Neural progenitor cell (in vitro differentiated cells): ENCODE data around the gene MYO15B. TPM values are rescaled to one million over a fixed set of nuclear protein-coding genes. Genes with fewer than 3 reads are reported as not detected.
A peak's percentile ranks its signal among the peaks of the same experiment; 100 is the strongest.

Experiments used
- DNase-seq: peaks from one replicate; pipeline ENCODE4 v3.0.0-alpha.2; 2016; ENCODE audit warnings: low spot score
- H2AFZ ChIP-seq: fragments of 200-600 bp; sonication (generic); replicated peaks from 2 replicates; pipeline ENCODE4 v1.6.1; 2016; ENCODE audit warnings: antibody characterized with exemption
- H3F3A ChIP-seq: fragments of 200-600 bp; sonication (generic); 2 replicates; pipeline ENCODE4 v1.6.1; 2016; ENCODE audit warnings: antibody characterized with exemption, low read depth
- H3K27ac ChIP-seq: fragments of 200-600 bp; sonication (generic); 2 replicates; pipeline ENCODE4 v1.5.1; 2016; ENCODE audit warnings: mild to moderate bottlenecking
- H3K27me3 ChIP-seq: fragments of 200-600 bp; sonication (generic); 2 replicates; pipeline ENCODE4 v1.6.1; 2016; ENCODE audit warnings: mild to moderate bottlenecking, moderate library complexity
- H3K36me3 ChIP-seq: fragments of 200-600 bp; sonication (generic); 2 replicates; pipeline ENCODE4 v1.5.1; 2016
- H3K4me1 ChIP-seq: fragments of 200-600 bp; sonication (generic); 2 replicates; pipeline ENCODE4 v1.6.1; 2016; ENCODE audit warnings: mixed run types
- H3K4me2 ChIP-seq: fragments of 200-600 bp; sonication (generic); 2 replicates; pipeline ENCODE4 v1.6.1; 2016
- H3K4me3 ChIP-seq: fragments of 200-600 bp; sonication (generic); 2 replicates; pipeline ENCODE4 v1.5.1; 2016
- H3K79me2 ChIP-seq: fragments of 200-600 bp; sonication (generic); 2 replicates; pipeline ENCODE4 v1.6.1; 2016; ENCODE audit warnings: low read depth
- H3K9ac ChIP-seq: fragments of 200-600 bp; sonication (generic); 2 replicates; pipeline ENCODE4 v1.6.1; 2016
- H3K9me3 ChIP-seq: fragments of 200-600 bp; sonication (generic); 2 replicates; pipeline ENCODE4 v1.5.1; 2016; ENCODE audit warnings: low read depth
- H4K20me1 ChIP-seq: fragments of 200-600 bp; sonication (generic); 2 replicates; pipeline ENCODE4 v1.6.1; 2016; ENCODE audit warnings: low read depth
- H3K27ac Mint-ChIP-seq: 3 replicates; pipeline ENCODE4 v1.8.0; 2021; ENCODE audit warnings: mixed read lengths
- H3K27me3 Mint-ChIP-seq: 2 replicates; pipeline ENCODE4 v1.8.0; 2022; ENCODE audit warnings: low read depth, mild to moderate bottlenecking, inconsistent platforms, moderate library complexity, mixed read lengths; ENCODE audit not compliant: insufficient read depth
- H3K36me3 Mint-ChIP-seq: 3 replicates; pipeline ENCODE4 v1.8.0; 2021; ENCODE audit warnings: mixed read lengths
- H3K4me1 Mint-ChIP-seq: 3 replicates; pipeline ENCODE4 v1.8.0; 2021; ENCODE audit warnings: mixed read lengths
- H3K4me3 Mint-ChIP-seq: 3 replicates; pipeline ENCODE4 v1.8.0; 2021; ENCODE audit warnings: mild to moderate bottlenecking, moderate library complexity, mixed read lengths
- H3K9me3 Mint-ChIP-seq: 3 replicates; pipeline ENCODE4 v1.8.0; 2020; ENCODE audit warnings: mixed read lengths
- EZH2 ChIP-seq: fragments of 200-600 bp; sonication (generic); IDR thresholded peaks from 2 replicates; pipeline ENCODE4 v1.6.1; 2017; ENCODE audit warnings: antibody characterized with exemption, mild to moderate bottlenecking, moderate library complexity
- EZH2phosphoT487 ChIP-seq: fragments of 200-600 bp; sonication (generic); IDR thresholded peaks from 2 replicates; pipeline ENCODE4 v1.6.1; 2017; ENCODE audit warnings: antibody characterized with exemption
- total RNA-seq: library from RNA; depleted of rRNA; stranded (reverse); fragments of >200 nt; gene quantifications from 2 replicates; pipeline ENCODE4 v1.2.3, GENCODE V29; 2015; ENCODE audit warnings: low replicate concordance
- TF ChIP-seq, protein P1 (sequence below): fragments of 200-600 bp; sonication (generic); IDR thresholded peaks from 2 replicates; pipeline ENCODE4 v1.5.1; 2017; ENCODE audit warnings: antibody characterized with exemption, mild to moderate bottlenecking

Gene MYO15B
- total RNA-seq, 1 donor from 2014 or later, result 10.2 TPM

DNA sequence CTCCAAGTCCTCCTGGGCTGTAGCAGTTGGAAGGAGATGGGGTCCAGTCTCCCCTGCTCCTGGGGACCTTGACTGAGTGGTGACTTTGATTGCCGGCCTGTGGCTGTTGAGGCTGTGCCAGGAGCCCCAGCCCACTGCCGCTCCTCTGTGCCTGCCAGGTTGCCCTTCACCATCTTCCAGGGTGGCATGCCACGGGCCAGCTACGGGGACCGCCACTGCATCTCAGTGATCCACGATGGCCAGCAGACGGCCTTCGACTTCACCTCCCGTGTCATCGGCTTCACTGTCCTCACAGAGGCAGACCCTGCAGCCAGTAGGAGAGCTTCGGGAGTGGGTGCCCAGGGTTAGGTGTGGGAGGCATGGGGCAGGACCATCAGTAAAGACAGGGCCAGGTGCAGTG, 23.4 kb upstream of the MYO15B start:
- Mint-ChIP-seq H3K4me1 (peaks cover 14% of the 10 kb centered on the region), H3K9me3 (no peaks in the 10 kb centered on the region), H3K27ac (no peak overlapping the region), H3K4me3 (no peak overlapping the region), H3K36me3 (no peaks in the 10 kb centered on the region), H3K27me3 (no peaks in the 10 kb centered on the region)
- Histone ChIP-seq H3K4me3 (no peak overlapping the region), H3K79me2 (no peaks in the 10 kb centered on the region), H3K27ac (no peak overlapping the region), H3K27me3 (no peaks in the 10 kb centered on the region), H3F3A (no peaks in the 10 kb centered on the region), H3K4me1 (no peaks in the 10 kb centered on the region), H3K9ac (no peak overlapping the region), H3K4me2 (no peak overlapping the region), H3K9me3 (no peaks in the 10 kb centered on the region), H2AFZ (no peak overlapping the region), H4K20me1 (no peaks in the 10 kb centered on the region), H3K36me3 (no peaks in the 10 kb centered on the region)
- TF ChIP-seq EZH2, result no peak
- TF ChIP-seq, protein P1, sequence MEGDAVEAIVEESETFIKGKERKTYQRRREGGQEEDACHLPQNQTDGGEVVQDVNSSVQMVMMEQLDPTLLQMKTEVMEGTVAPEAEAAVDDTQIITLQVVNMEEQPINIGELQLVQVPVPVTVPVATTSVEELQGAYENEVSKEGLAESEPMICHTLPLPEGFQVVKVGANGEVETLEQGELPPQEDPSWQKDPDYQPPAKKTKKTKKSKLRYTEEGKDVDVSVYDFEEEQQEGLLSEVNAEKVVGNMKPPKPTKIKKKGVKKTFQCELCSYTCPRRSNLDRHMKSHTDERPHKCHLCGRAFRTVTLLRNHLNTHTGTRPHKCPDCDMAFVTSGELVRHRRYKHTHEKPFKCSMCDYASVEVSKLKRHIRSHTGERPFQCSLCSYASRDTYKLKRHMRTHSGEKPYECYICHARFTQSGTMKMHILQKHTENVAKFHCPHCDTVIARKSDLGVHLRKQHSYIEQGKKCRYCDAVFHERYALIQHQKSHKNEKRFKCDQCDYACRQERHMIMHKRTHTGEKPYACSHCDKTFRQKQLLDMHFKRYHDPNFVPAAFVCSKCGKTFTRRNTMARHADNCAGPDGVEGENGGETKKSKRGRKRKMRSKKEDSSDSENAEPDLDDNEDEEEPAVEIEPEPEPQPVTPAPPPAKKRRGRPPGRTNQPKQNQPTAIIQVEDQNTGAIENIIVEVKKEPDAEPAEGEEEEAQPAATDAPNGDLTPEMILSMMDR, result no peak
- TF ChIP-seq EZH2phosphoT487, result no peak
- no peak for DNase-seq

DNA sequence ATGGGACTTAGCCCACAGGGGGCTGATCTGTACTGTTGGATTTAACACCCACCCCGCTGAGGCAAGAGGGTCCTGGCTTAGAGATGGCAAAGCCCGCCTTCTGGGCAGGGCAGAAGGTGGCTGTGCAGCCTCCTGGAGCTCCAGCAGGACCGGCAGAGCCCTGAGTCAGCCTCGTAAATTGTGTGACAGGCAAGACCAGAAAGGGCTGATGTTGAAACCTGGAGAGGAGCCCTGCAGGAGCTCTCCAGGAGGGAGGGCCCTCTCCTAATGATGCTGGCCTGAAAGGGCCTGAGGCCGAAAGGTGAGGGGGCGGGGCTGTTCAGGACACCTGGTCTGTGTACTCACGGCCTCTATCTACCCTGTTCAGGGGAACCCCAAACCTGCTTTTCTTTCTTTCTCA, 22.5 kb upstream of the MYO15B start:
- Mint-ChIP-seq H3K27me3 (no peaks in the 10 kb centered on the region), H3K4me1 (peaks cover 14% of the 10 kb centered on the region), H3K27ac (no peak overlapping the region), H3K36me3 (no peaks in the 10 kb centered on the region), H3K4me3 (no peak overlapping the region), H3K9me3 (no peaks in the 10 kb centered on the region)
- Histone ChIP-seq H3F3A (no peaks in the 10 kb centered on the region), H3K27ac (no peak overlapping the region), H3K4me2 (no peak overlapping the region), H3K36me3 (no peaks in the 10 kb centered on the region), H4K20me1 (no peaks in the 10 kb centered on the region), H3K27me3 (no peaks in the 10 kb centered on the region), H3K79me2 (no peaks in the 10 kb centered on the region), H3K9me3 (no peaks in the 10 kb centered on the region), H3K9ac (no peak overlapping the region), H3K4me3 (no peak overlapping the region), H3K4me1 (no peaks in the 10 kb centered on the region), H2AFZ (no peak overlapping the region)
- TF ChIP-seq, protein P1, result no peak
- TF ChIP-seq EZH2phosphoT487 (no peak), EZH2 (no peak)
- no peak for DNase-seq

DNA sequence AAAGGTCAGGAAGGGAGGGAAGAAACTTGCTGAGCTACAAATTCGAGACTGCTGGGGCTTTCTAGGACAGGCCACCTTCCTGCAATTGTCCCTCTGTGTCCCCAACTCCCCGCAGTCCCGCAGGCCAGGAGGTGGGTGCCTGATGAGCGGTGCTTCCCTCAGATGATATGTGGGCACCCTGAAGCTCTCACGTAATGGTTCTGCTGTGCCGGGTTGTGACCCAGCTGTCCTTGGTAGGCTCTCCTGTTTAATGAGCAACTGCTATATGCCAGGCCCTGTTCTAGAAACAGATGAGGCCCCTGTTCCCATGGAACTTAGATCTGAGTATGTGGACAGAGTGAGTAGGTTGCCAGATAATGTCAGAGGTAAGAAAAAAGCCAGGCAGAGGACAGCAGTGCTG, 22.0 kb upstream of the MYO15B start:
- peak overlapping the region; percentile 67 for H3K27ac Mint-ChIP-seq

More for the DNA sequence above, 22.0 kb upstream of the MYO15B start:
- Histone ChIP-seq H3K4me1 (no peaks in the 10 kb centered on the region), H2AFZ (no peak overlapping the region), H3K27ac (no peak overlapping the region), H3K36me3 (no peaks in the 10 kb centered on the region), H3F3A (no peaks in the 10 kb centered on the region), H3K79me2 (no peaks in the 10 kb centered on the region), H4K20me1 (no peaks in the 10 kb centered on the region), H3K4me3 (no peak overlapping the region), H3K27me3 (no peaks in the 10 kb centered on the region), H3K4me2 (no peak overlapping the region), H3K9me3 (no peaks in the 10 kb centered on the region), H3K9ac (no peak overlapping the region)
- DNase-seq, result no peak
- Mint-ChIP-seq H3K4me3 (no peak overlapping the region), H3K36me3 (no peaks in the 10 kb centered on the region), H3K4me1 (peaks cover 15% of the 10 kb centered on the region), H3K9me3 (no peaks in the 10 kb centered on the region), H3K27me3 (no peaks in the 10 kb centered on the region)
- TF ChIP-seq EZH2phosphoT487 (no peak), EZH2 (no peak)
- TF ChIP-seq, protein P1, result no peak
